GM10248 (cell line): ENCODE measurements around the gene INKA2.

Experiments used
- CTCF ChIA-PET: fragments of 300-600 bp; sonication (Branson Sonifier 250); formaldehyde crosslinking; extraction: SDS; loops from one replicate; lab custom pipeline; 2021; ENCODE audit warnings: antibody characterized with exemption; lab: Yijun Ruan, JAX
- POLR2A ChIA-PET: fragments of 350-650 bp; sonication (Branson Sonifier 250); formaldehyde crosslinking; extraction: SDS; loops from one replicate; lab custom pipeline; 2020; ENCODE audit warnings: antibody characterized with exemption; lab: Yijun Ruan, JAX
- DNase-seq: peaks from one replicate; pipeline ENCODE4 v3.0.0; 2012; ENCODE audit errors: extremely low spot score
- TF ChIP-seq, protein P1 (sequence below): IDR thresholded peaks from 2 replicates; pipeline ENCODE4 v1.5.1; 2012; ENCODE audit warnings: mild to moderate bottlenecking, low read depth; ENCODE audit errors: extremely low read depth, missing control alignments, control extremely low read depth

INKA2 gene

DNA sequence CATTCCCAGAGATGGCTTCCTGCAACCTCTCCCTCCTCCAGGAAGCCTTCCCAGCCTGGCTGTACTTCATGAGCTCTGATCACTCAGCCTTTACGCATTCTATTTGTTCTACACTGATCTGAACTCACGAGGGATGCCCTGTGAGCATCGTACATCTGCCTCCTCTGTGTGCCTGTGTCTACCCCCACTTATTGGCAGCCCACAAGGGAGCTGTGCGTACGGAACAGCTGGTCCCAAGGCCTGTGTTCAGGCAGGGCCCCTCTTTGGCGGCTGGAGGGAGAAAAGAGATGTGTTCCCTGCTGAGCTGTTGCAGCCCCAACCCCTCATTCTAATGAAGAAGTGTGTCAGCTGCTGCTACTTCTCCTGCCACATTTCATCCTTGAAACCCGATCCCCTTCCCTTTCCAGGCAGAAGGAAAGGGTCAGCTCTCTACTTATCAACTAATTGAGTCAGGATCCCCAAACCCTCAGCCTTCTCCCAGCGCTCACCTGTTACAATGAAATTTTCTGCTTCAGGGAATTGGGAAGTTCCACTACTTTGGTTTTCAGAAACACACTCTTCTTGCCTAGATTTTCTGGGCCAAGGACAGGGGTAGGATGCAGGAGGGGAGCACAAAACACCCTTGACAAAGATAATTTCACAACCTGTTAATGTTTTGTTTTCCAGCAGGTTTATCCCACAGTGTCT, 3.2 kb downstream of the INKA2 start:
- TF ChIP-seq, protein P1, sequence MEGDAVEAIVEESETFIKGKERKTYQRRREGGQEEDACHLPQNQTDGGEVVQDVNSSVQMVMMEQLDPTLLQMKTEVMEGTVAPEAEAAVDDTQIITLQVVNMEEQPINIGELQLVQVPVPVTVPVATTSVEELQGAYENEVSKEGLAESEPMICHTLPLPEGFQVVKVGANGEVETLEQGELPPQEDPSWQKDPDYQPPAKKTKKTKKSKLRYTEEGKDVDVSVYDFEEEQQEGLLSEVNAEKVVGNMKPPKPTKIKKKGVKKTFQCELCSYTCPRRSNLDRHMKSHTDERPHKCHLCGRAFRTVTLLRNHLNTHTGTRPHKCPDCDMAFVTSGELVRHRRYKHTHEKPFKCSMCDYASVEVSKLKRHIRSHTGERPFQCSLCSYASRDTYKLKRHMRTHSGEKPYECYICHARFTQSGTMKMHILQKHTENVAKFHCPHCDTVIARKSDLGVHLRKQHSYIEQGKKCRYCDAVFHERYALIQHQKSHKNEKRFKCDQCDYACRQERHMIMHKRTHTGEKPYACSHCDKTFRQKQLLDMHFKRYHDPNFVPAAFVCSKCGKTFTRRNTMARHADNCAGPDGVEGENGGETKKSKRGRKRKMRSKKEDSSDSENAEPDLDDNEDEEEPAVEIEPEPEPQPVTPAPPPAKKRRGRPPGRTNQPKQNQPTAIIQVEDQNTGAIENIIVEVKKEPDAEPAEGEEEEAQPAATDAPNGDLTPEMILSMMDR: no peak
- ChIA-PET POLR2A (no interaction called here), CTCF (interaction anchor here (0.6 to 8.8 kb wide), 8 partner anchors 9 to 254 kb away, joined by 3 to 79 read pairs (median 13); partner anchors contain the start of gene DDX20)
- DNase-seq: no peak

DNA sequence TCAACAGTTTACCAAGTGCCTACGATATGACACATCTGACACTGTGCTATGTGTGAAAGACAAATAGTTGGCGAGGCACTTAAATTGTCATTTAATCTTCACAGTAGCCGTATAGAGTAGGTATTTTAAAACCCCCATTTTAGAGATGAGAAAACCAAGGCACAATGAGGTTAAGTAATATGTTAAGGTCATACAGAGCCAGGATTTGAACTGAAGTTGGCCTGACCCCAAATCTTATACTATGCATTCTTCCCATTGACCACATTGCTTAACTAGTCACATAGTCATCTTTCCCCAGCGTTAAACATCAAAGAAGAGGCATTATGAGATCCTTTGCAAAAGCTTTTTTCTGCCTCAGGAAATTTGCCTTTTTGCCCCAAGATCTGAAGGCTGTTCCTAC, 3.9 kb downstream of the INKA2 start:
- TF ChIP-seq, protein P1: no peak
- no peak for DNase-seq
- ChIA-PET CTCF (interaction anchor here (0.6 to 8.8 kb wide), 4 partner anchors 11 to 253 kb away, joined by 3 to 79 read pairs (median 36); partner anchors contain the start of gene DDX20), POLR2A (no interaction called here)

DNA sequence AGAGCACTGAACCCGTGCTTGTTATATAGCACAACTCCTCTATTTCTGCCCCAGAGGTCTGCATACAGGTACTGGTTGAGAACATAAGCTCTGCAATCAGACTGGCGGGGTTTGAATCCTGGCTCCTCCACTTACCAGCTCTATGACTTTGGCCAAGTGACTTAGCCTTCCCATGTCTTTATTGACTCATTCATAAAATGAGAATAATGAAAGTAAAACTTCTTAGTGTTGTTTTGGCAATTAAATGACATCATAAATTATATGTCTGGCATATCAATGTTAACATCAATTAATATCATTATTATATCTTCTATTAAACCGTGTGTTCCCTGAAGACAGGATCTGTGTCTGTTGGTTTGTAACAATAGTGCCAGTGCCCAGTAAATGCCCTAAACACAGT, 4.3 kb downstream of the INKA2 start:
- CTCF ChIA-PET: interaction anchor here (2.1 to 8.8 kb wide), 4 partner anchors 11 to 227 kb away, joined by 5 to 79 read pairs (median 36); partner anchors contain the start of gene DDX20

DNA sequence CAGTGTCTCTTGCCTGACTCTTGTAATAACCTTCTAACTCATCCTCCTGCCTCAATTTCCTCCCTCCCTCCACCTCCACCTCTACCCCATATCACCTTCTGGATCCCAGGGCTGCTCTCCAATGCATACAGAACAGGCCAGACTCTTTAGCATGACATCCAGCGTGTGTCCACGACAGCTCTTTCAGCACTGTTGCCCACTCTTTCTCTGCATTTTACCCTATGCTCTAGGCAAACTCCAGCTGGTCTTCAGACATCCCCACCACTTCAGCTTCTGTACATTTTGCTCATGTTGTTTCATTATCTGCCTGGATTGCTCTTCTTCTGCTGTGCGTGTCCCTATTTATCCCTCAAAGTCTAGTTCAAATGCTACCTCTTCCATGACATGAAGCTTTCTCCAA, 4.8 kb downstream of the INKA2 start:
- TF ChIP-seq, protein P1: no peak
- CTCF ChIA-PET: interaction anchor here (1.3 to 8.8 kb wide), 5 partner anchors 12 to 227 kb away, joined by 3 to 79 read pairs (median 20); partner anchors contain the start of gene DDX20
- POLR2A ChIA-PET: interaction anchor here (1.2 kb wide), 1 partner anchor 9 kb away, joined by 3 read pairs; no protein-coding TSS in a partner anchor
- no peak for DNase-seq

More for the DNA sequence above, 4.3 kb downstream of the INKA2 start:
- POLR2A ChIA-PET: no interaction called here
- DNase-seq: no peak
- TF ChIP-seq, protein P1: no peak

DNA sequence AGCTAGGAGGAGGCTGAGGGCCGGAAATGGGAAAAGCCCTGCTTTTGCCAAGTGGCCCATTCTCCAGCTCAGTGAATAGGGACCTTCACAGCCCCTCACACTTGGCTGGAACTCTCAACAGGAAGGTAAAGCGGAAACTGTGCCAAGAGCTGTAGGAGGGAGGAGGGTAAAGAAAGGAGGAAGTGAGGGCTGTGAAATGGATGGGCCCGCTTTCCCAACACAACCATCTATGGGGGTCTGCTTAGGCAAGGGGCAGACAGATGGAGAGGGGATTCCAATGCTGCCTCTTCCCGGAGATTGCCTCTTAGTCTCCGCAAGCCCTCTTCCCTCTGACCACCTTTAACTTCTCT, 5.2 kb downstream of the INKA2 start:
- no peak for DNase-seq
- TF ChIP-seq, protein P1: no peak
- ChIA-PET CTCF (interaction anchor here (1.3 to 8.8 kb wide), 5 partner anchors 12 to 226 kb away, joined by 3 to 79 read pairs (median 20); partner anchors contain the start of gene DDX20), POLR2A (interaction anchor here (1.2 kb wide), 1 partner anchor 9 kb away, joined by 3 read pairs; no protein-coding TSS in a partner anchor)

DNA sequence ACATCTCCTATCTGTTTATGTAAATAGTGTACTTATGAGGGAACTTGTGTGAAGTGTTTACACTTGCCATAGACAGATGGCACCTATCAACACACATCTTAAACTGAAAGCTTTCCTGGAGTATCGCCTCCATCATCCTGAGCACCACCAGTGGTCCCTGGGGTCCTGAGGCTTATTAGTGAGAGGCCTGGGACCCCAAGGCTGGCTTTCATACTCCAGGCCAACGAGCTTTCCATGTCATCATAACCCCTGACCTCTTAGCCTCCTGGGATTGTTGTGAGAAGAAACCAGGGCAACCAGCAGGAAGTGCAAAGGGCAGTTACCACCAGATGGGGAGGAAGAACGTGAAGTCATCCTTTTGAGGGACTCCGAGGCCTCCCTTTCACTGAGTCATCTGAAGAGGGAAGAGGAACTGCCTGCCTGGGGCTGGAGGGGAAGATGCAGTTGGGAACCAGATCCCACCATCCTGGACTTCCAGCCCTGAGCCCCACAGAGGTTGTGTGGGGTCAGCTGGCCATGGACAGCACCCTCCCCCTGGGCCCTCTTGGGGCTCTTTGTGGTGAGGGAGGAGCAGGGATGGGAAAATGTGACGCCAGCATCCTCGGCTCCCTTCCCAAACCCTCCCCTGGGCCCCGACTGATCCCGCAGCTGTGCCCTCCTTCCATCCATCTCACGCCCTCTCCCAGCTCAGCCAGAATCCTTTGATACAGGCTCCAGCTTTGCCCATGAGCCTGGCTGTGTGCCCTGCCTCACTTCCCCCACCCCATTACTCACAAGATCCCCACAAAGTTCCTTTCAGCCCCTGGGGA, 5.8 kb downstream of the INKA2 start:
- DNase-seq: no peak
- ChIA-PET POLR2A (interaction anchor here (1.2 kb wide), 1 partner anchor 8 kb away, joined by 3 read pairs; no protein-coding TSS in a partner anchor), CTCF (interaction anchor here (1.2 to 8.8 kb wide), 7 partner anchors 13 to 251 kb away, joined by 3 to 79 read pairs (median 10); partner anchors contain the start of gene DDX20)
- TF ChIP-seq, protein P1: no peak
